Stimulated activated CD8-positive, alpha-beta memory T cell treated with anti-CD3 and anti-CD28 coated beads, Interleukin-12 subunit alpha, Interleukin-12 subunit beta, amount 100 ng/mL, for 4 hours (primary cell): ENCODE results near the gene ITIH5.

Source experiments
- DNase-seq: peaks from one replicate; pipeline ENCODE4 v3.0.0-alpha.2; 2020; ENCODE audit warnings: low read depth

ITIH5 gene

GRCh38 chr10:7626283-7626682 lies 40.5 kb downstream of the ITIH5 start:
- DNase-seq, result no peak

- no peak for DNase-seq
Measured at GRCh38 chr10:7625836-7626235, 40.9 kb downstream of the ITIH5 start.

- no peak for DNase-seq
Measured at GRCh38 chr10:7625009-7625408, 41.8 kb downstream of the ITIH5 start.

GRCh38 chr10:7622969-7623368 lies 43.8 kb downstream of the ITIH5 start:
- no peak for DNase-seq

GRCh38 chr10:7618461-7618860 lies 48.3 kb downstream of the ITIH5 start:
- DNase-seq, result no peak

- no peak for DNase-seq
Measured at GRCh38 chr10:7611909-7612308, 54.9 kb downstream of the ITIH5 start.

GRCh38 chr10:7610651-7611389 lies 55.9 kb downstream of the ITIH5 start:
- no peak for DNase-seq

GRCh38 chr10:7610026-7610425 lies 56.7 kb downstream of the ITIH5 start:
- DNase-seq, result no peak

GRCh38 chr10:7609556-7609955 lies 57.2 kb downstream of the ITIH5 start:
- DNase-seq, result no peak

- no peak for DNase-seq
Measured at GRCh38 chr10:7608001-7608400, 58.8 kb downstream of the ITIH5 start.

- DNase-seq, result no peak
Measured at GRCh38 chr10:7606951-7607404, 59.8 kb downstream of the ITIH5 start.

- DNase-seq, result no peak
Measured at GRCh38 chr10:7605565-7606295, 61.0 kb downstream of the ITIH5 start.

GRCh38 chr10:7601023-7601656 lies 65.6 kb downstream of the ITIH5 start:
- DNase-seq, result no peak

- no peak for DNase-seq
Measured at GRCh38 chr10:7598771-7599170, 68.0 kb downstream of the ITIH5 start.

- DNase-seq, result no peak
Measured at GRCh38 chr10:7596356-7596755, 70.4 kb downstream of the ITIH5 start.

- DNase-seq, result no peak
Measured at GRCh38 chr10:7593905-7594304, 72.9 kb downstream of the ITIH5 start.

GRCh38 chr10:7593063-7593462 lies 73.7 kb downstream of the ITIH5 start:
- DNase-seq, result no peak

GRCh38 chr10:7592627-7593026 lies 74.1 kb downstream of the ITIH5 start:
- no peak for DNase-seq

- no peak for DNase-seq
Measured at GRCh38 chr10:7590271-7590670, 76.5 kb downstream of the ITIH5 start.

- DNase-seq, result no peak
Measured at GRCh38 chr10:7589748-7590147, 77.0 kb downstream of the ITIH5 start.

GRCh38 chr10:7587865-7588188 lies 78.9 kb downstream of the ITIH5 start:
- no peak for DNase-seq

- no peak for DNase-seq
Measured at GRCh38 chr10:7587168-7587864, 79.5 kb downstream of the ITIH5 start.

GRCh38 chr10:7585228-7585627 lies 81.5 kb downstream of the ITIH5 start:
- no peak for DNase-seq
